Gastrocnemius medialis (tissue), 4 donors: ENCODE measurements around the gene PTPRJ.

Experiments
- POLR2A ChIP-seq, 2 donors: fragments of 450-650 bp; IDR thresholded peaks; one replicate each; pipeline ENCODE4 v1.6.1; 2017; ENCODE audit warnings: antibody characterized with exemption in 2 of 2, mild to moderate bottlenecking in 2 of 2, moderate library complexity in 2 of 2
- TF ChIP-seq, protein P1 (sequence below), 5 experiments: fragments of 450-650 bp in 3 of 5; fragments of 200-600 bp in 2 of 5; sonication (generic) in 2 of 5; IDR thresholded peaks in 4 of 5; conservative IDR thresholded peaks in 1 of 5; 1 replicate in 4 of 5; 2 replicates in 1 of 5; pipeline ENCODE4 v1.5.1; 2016 to 2019; ENCODE audit warnings: antibody characterized with exemption in 5 of 5, mild to moderate bottlenecking in 3 of 5, moderate library complexity in 3 of 5

DNA sequence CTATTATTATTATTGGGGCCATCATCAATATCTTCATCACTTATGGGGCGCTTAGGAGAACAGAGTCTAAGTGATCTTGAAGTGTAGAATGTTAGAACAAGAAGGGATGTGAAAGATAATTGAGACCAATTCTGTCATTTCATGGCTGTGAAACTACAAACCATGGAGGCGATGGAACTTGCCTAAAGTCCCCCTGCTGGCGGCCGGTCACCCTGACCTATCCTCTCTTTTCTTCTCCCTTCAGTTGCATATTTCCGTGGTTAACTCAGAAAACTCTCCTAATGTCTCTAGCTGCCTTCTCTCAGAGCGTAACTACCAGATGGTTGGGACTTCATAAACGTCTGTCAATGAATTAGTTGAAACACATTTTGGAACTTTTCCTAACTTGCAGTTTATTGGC is 229.7 kb downstream of the PTPRJ start:
- TF ChIP-seq, protein P1, sequence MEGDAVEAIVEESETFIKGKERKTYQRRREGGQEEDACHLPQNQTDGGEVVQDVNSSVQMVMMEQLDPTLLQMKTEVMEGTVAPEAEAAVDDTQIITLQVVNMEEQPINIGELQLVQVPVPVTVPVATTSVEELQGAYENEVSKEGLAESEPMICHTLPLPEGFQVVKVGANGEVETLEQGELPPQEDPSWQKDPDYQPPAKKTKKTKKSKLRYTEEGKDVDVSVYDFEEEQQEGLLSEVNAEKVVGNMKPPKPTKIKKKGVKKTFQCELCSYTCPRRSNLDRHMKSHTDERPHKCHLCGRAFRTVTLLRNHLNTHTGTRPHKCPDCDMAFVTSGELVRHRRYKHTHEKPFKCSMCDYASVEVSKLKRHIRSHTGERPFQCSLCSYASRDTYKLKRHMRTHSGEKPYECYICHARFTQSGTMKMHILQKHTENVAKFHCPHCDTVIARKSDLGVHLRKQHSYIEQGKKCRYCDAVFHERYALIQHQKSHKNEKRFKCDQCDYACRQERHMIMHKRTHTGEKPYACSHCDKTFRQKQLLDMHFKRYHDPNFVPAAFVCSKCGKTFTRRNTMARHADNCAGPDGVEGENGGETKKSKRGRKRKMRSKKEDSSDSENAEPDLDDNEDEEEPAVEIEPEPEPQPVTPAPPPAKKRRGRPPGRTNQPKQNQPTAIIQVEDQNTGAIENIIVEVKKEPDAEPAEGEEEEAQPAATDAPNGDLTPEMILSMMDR (IDR thresholded peaks at IDR 0.05 in 4 of 5, conservative IDR thresholded peaks at IDR 0.05 in 1 of 5) = no peak
- no peak for TF ChIP-seq POLR2A (IDR thresholded peaks at IDR 0.05)
